Measurements from ENCODE around the gene INCA1.
"Not testable (repeated sequence)": the region's sequence is repeated elsewhere in the genome, so short reads cannot be mapped to it uniquely, and the experiment has no call there.

INCA1 gene

GRCh38 chr17:5031365-5032082, 34.2 kb upstream of the INCA1 start:
- DNase-seq = peak; percentile 89
- no peak overlapping the region for H3K27ac Mint-ChIP-seq
- peak; percentile 55 for TF ChIP-seq CTCF (IDR thresholded peaks at IDR 0.05)

GRCh38 chr17:5030168-5030567, 32.8 kb upstream of the INCA1 start:
- Mint-ChIP-seq H3K4me1 (peaks cover 15% of the 10 kb centered on the region), H3K27me3 (ENCODE audit: low read depth, poor library complexity) (peaks cover 58% of the 10 kb centered on the region)
- not testable (repeated sequence) for H3K27ac Mint-ChIP-seq; H3K36me3 Mint-ChIP-seq (ENCODE audit: low read depth); DNase-seq; H3K4me3 Mint-ChIP-seq; H3K9me3 Mint-ChIP-seq

More at GRCh38 chr17:5031365-5032082, 34.2 kb upstream of the INCA1 start:
- peaks cover 68% of the 10 kb centered on the region for H3K27me3 Mint-ChIP-seq (ENCODE audit: low read depth, poor library complexity)
- no peaks in the 10 kb centered on the region for H3K36me3 Mint-ChIP-seq (ENCODE audit: low read depth)
- peak overlapping the region; percentile 80 for H3K4me3 Mint-ChIP-seq
- peaks cover 5% of the 10 kb centered on the region for H3K9me3 Mint-ChIP-seq
- H3K4me1 Mint-ChIP-seq = peaks cover 10% of the 10 kb centered on the region

GRCh38 chr17:5027916-5028315, 30.6 kb upstream of the INCA1 start:
- Mint-ChIP-seq H3K4me3 (no peak overlapping the region), H3K27me3 (ENCODE audit: low read depth, poor library complexity) (peaks cover 38% of the 10 kb centered on the region), H3K9me3 (peaks cover 5% of the 10 kb centered on the region), H3K27ac (no peak overlapping the region), H3K4me1 (peaks cover 15% of the 10 kb centered on the region), H3K36me3 (ENCODE audit: low read depth) (peaks cover 12% of the 10 kb centered on the region)
- no peak for TF ChIP-seq CTCF (IDR thresholded peaks at IDR 0.05)
- DNase-seq = no peak

- H3K9me3 Mint-ChIP-seq = peaks cover 5% of the 10 kb centered on the region
- no peak overlapping the region for H3K4me3 Mint-ChIP-seq
- no peak overlapping the region for H3K27ac Mint-ChIP-seq
- H3K36me3 Mint-ChIP-seq (ENCODE audit: low read depth) = peaks cover 16% of the 10 kb centered on the region
- H3K4me1 Mint-ChIP-seq = peaks cover 15% of the 10 kb centered on the region
- no peak for DNase-seq
- peaks cover 34% of the 10 kb centered on the region for H3K27me3 Mint-ChIP-seq (ENCODE audit: low read depth, poor library complexity)
- no peak for TF ChIP-seq CTCF (IDR thresholded peaks at IDR 0.05)
These were observed 30.0 kb upstream of the INCA1 start for GRCh38 chr17:5027299-5027698.

- peaks cover 34% of the 10 kb centered on the region for H3K36me3 Mint-ChIP-seq (ENCODE audit: low read depth)
- no peak for TF ChIP-seq CTCF (IDR thresholded peaks at IDR 0.05)
- H3K27ac Mint-ChIP-seq = no peak overlapping the region
- peaks cover 4% of the 10 kb centered on the region for H3K9me3 Mint-ChIP-seq
- DNase-seq = no peak
- peaks cover 15% of the 10 kb centered on the region for H3K27me3 Mint-ChIP-seq (ENCODE audit: low read depth, poor library complexity)
- H3K4me1 Mint-ChIP-seq = peaks cover 15% of the 10 kb centered on the region
- no peak overlapping the region for H3K4me3 Mint-ChIP-seq
These were observed 27.3 kb upstream of the INCA1 start for GRCh38 chr17:5024604-5025003.

- DNase-seq = no peak
- Mint-ChIP-seq H3K27me3 (ENCODE audit: low read depth, poor library complexity) (peaks cover 8% of the 10 kb centered on the region), H3K27ac (peak overlapping the region; percentile 34), H3K9me3 (no peaks in the 10 kb centered on the region), H3K4me3 (no peak overlapping the region), H3K36me3 (ENCODE audit: low read depth) (peaks cover 37% of the 10 kb centered on the region), H3K4me1 (peaks cover 15% of the 10 kb centered on the region)
- TF ChIP-seq CTCF (IDR thresholded peaks at IDR 0.05) = no peak
These were observed 26.3 kb upstream of the INCA1 start for GRCh38 chr17:5023588-5024147.
